A549 (cell line): ENCODE measurements around the gene CDCA3.
"Not testable (repeated sequence)": the region's sequence is repeated elsewhere in the genome, so short reads cannot be mapped to it uniquely, and the experiment has no call there.

Source experiments
- CHD2 ChIP-seq: fragments of 150-350 bp; IDR thresholded peaks from 2 replicates; pipeline ENCODE4 v1.6.1; 2014; ENCODE audit warnings: low read length; ENCODE audit not compliant: partially characterized antibody
- POLR2A ChIP-seq: IDR thresholded peaks from 2 replicates; pipeline ENCODE4 v1.6.1; 2012; ENCODE audit warnings: mild to moderate bottlenecking, low read length
- RAD21 ChIP-seq, 2 experiments: fragments of >200 bp in 1 of 2; sonication (Bioruptor Twin) in 1 of 2; formaldehyde crosslinking in 1 of 2; IDR thresholded peaks in 1 of 2; conservative IDR thresholded peaks in 1 of 2; 2 replicates in 1 of 2; 3 replicates in 1 of 2; pipeline ENCODE4 v1.6.1; 2012 to 2018; ENCODE audit warnings: inconsistent platforms in 1 of 2

DNA sequence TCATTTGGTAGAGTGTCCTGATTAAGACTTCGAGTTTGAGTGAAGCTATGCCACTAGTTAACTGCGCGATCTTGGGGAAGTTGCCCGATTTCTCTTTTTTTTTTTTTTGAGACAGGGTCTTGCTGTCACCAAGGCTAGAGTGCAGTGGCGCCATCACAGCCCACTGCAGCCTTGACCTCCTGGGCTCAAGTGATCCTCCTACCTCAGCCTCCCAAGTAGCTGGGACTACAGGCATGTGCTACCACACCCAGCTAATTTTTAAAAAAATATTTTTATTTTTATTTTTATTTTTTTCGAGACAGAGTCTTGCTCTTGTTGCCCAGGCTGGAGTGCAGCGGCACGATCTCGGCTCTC is 22.9 kb upstream of the CDCA3 start:
- not testable (repeated sequence) for TF ChIP-seq RAD21 (conservative IDR thresholded peaks at IDR 0.05 in 1 of 2, IDR thresholded peaks at IDR 0.05 in 1 of 2); CHD2; POLR2A
